Frontal cortex (tissue), 4 donors: ENCODE results near the gene PLPP4. TPM values are rescaled to one million over a fixed set of nuclear protein-coding genes. Genes with fewer than 3 reads are reported as not detected.

ENCODE experiments used
- DNase-seq, 2 donors: peaks; one replicate each; pipeline ENCODE4 v3.0.0; 2012; ENCODE audit warnings: low spot score in 2 of 2
- FAIRE-seq: peaks from 2 replicates; lab custom pipeline; 2012; peaks lifted over from hg19 to GRCh38; lab: Jason Lieb, UNC
- total RNA-seq: library from RNA; depleted of rRNA; stranded (reverse); fragments of >200 nt; gene quantifications from one replicate; pipeline ENCODE4 v1.2.3, GENCODE V29; 2014
- donor health status: control.
- donor health status: control.
- donor health status: control.

Gene PLPP4
- 18.8 TPM for total RNA-seq

DNA sequence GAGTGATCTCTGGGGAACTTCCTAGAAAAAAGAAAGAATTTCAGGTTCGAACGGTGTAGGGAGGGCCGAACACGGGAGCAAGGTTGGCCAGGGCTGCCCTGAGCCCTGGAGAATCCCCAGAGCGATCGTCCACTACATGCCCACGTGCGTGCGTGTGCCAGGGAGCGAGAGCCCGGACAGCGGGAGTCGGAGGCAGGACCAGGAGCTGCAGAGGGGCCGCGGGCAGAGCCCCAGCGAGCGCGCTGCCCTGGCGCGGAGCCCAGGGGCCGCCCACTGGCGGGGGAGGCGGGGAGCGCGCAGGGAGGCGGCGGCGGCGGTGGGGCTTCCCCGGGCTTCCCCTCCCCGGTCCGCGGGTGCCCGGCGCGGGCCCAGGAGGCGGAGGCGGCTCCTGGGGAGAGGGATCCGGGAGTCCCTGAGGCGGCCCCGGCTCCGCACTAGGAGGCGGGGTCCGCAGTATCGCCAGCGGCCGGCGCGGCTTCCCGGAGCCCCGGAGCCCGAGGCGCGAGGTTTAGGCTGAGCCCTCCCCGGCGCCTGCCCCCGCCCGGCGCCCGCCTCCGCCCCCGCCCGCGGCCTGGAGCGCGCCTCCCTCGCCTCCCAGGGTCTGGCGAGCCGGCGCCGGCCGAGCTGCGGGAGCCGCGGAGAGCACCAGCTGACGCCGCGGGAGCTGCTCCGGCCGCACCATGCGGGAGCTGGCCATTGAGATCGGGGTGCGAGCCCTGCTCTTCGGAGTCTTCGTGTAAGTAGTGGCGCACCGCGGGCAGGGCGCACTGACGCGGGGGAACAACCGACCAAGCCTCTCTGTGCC is at the start of gene PLPP4:
PLPP4 (plus strand) TSS at position 602 of the 805 bp plus-strand sequence; CDS start at position 681, 79 bp downstream.
- FAIRE-seq (no peak), DNase-seq (peak; percentile 74 to 77)

DNA sequence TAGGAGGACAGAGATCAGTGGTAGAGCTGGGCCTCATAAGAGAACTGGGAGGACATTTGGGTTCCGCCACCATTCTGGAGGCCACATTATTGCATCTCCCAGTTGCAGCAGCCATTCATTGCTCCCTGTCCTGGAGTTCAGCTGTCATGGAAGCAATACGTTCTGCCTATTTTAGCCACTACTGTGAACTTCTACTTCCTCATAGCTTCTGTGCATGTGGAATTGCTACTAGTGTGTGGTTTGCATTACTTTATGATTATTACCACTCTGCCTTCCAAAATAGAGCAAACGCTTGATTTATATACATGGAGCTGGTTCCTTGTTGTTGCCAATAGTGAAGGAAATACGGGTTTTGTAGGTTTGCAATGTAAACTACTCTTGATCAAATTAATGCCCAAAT is 47.2 kb upstream of the PLPP4 start:
- FAIRE-seq (no peak), DNase-seq (no peak)

DNA sequence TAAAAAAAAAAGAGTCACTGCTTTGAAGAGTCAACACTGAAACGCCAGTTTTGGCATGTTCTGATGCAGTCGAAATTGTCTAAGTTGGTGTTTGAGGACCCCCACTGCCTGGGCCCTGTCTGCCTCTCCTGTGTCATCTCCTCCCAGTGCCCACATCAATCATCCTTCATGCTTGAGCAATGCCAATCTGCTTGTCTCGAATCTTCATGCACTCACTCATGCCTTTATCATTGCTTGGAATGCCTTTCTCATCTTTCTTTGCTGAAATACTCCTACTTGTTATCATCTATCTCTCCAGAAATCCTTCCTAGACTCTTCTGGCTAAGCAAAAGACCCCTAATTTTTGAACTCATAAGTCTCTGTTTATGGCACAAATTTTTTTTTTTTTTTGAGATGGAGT is 42.1 kb upstream of the PLPP4 start:
- no peak for FAIRE-seq
- no peak for DNase-seq

- FAIRE-seq, result no peak
- no peak for DNase-seq
These were observed 41.2 kb upstream of the PLPP4 start for GRCh38 chr10:120415709-120416330.

- DNase-seq, result no peak
These were observed 36.6 kb upstream of the PLPP4 start for GRCh38 chr10:120420421-120420820.

GRCh38 chr10:120421250-120421649 is 35.8 kb upstream of the PLPP4 start:
- FAIRE-seq (no peak), DNase-seq (no peak)

More at GRCh38 chr10:120420421-120420820, 36.6 kb upstream of the PLPP4 start:
- no peak for FAIRE-seq

DNA sequence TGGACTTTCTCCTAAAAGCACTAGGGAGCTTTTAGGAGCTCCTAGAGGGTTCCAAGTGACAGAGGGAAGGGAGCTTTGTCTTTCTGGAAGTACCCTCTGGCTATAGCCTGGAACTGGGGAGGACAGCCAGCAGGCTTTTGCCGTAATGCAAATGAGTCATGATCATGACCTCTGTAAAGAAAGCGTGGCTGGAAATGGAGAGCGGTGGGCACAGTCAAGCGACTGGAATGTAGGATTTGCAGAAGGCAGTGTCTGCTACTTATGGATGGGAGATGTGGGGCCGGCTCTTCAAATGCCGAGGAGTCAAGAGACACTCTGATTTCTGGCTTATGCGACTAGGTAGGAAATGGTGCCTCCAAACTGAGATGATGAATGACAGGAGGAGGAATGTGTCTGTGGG is 34.6 kb upstream of the PLPP4 start:
- no peak for DNase-seq
- FAIRE-seq, result no peak

DNA sequence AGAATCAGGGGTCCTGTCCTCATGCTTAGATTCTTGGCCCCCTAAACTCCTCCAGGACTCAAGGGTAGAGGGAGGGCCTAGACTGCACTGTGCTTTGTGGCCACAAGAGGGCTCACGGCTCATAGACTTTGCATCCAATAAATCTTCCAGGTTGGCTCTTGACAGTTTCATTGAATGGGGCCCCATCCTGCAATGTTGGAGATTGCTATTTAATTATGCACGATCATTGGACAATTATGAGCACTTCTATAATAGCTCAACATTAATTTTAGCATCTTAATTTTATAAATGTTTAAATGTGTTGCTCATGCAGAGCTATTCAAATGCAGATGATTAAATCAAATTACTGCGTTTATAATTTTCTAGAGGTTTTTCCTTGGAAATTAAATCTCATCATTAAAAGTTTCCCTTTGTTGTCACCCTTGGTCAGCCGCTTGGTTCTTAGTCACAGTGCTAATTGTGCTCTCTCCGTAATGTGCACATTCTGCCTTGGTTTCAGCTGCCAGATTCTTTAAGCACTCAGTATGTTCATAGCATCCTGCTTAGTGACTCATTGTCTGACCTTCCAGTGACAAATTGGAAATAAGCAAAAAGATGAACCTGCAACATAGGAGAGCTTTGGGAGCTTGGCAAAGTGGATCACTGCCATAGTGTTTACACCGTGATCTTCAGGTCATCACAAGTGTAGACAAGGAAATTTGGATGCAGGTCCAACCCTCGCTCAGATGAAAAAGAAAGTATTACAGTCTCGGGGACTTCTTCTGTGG is 33.4 kb upstream of the PLPP4 start:
- FAIRE-seq, result no peak
- peak; percentile 6 to 36 for DNase-seq

DNA sequence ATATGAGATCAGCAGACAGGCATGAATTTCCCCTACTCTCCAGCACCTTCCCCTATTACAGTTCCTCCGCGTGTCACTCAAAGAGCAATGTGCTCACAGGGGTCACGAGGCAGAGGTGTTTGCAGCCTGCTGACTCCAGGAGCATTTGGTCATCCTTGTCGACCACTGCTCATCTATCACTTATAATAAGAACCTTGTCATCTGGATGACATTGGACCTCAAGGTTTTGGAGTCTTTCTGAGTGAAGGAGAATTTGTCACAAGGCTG is 32.9 kb upstream of the PLPP4 start:
- DNase-seq, result no peak
- no peak for FAIRE-seq

GRCh38 chr10:120426306-120426705 is 30.7 kb upstream of the PLPP4 start:
- DNase-seq (no peak), FAIRE-seq (no peak)

- DNase-seq, result no peak
These were observed 28.3 kb upstream of the PLPP4 start for GRCh38 chr10:120428754-120429153.

DNA sequence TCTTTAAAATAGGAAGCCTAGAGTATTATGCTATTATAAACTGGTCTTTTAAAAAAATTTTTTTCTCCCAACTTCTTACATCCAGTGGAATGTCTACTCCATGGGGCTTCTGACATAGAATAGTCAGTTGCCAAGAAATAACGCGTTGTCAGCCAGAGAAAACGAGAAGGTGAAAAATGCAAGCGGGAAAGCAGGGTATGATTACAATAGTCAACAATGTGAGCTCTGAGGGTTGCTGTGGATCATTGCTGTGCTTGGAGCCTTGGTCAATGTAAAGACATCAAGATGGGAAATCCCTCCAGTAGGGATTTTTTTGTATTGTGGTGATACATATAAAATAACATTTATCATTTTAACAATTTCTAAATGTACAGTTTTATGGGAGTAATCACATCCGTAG is 27.6 kb upstream of the PLPP4 start:
- DNase-seq, result no peak
- FAIRE-seq, result no peak

More at GRCh38 chr10:120428754-120429153, 28.3 kb upstream of the PLPP4 start:
- FAIRE-seq, result no peak

- DNase-seq, result no peak
- no peak for FAIRE-seq
These were observed 25.8 kb upstream of the PLPP4 start for GRCh38 chr10:120431251-120431651.

DNA sequence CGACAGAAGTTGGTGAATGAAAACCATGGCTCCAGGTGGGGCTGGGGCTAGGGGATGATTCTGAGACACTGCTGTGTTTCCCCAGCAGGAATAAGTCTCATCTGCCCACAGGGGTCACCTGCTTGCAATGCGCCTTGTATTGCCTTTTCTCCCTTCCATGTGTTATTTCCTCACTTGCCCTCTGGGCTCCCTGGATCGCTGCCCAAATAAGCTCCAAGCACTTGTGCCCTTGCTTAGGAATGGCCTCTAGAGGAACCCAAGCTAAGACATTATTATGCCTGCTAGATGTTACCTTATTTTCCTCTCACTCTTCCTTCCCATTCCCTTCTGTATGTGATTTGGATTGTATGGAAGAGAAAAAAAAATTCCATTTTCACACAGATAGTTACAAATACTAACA is 24.8 kb upstream of the PLPP4 start:
- FAIRE-seq (no peak), DNase-seq (no peak)

- DNase-seq (no peak), FAIRE-seq (no peak)
These were observed 23.9 kb upstream of the PLPP4 start for GRCh38 chr10:120433141-120433540.

GRCh38 chr10:120436439-120437112 is 20.5 kb upstream of the PLPP4 start:
- FAIRE-seq (no peak), DNase-seq (no peak)

DNA sequence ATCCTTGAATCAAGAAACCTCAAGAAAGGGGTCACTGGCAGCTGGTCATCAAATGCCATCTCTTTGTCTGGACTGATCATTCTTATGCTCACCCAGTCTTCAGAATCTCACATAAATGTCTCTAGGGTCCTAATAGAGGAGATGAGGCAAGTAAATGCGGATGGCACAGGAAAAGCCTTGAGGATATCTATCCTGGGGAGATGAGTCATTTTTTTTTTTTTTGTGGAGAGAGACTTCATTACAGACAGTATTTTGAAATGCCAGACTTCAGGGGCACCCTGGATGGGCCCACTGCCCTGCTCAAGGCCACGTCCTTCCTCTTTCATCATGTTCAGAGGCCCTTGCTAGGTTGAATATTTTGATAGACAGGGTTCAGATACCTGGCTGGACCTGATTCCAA is 19.5 kb upstream of the PLPP4 start:
- no peak for FAIRE-seq
- no peak for DNase-seq

GRCh38 chr10:120451968-120452367 is 5.1 kb upstream of the PLPP4 start:
- DNase-seq, result no peak
- no peak for FAIRE-seq

DNA sequence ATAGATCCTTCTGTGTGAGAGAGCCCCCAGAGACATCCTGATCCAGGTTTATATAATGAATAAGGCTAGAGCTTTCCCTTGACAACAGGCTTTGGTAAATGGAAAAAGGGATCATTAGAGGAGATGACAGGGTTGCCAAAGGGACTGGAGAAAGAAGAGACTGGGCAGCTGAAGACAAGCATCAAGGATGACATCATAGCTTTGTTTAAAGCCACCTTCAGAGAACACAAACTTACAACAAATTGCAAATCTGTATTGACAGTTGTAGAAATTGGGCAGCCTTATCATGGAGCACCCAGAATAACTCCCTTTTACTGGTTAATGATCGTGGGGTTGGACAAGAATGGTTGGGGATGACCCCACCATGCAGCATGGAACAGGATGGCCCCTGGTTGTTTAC is 3.7 kb upstream of the PLPP4 start:
- DNase-seq (no peak), FAIRE-seq (no peak)

- FAIRE-seq, result no peak
- no peak for DNase-seq
These were observed 3.1 kb upstream of the PLPP4 start for GRCh38 chr10:120453886-120454285.
